Right ventricle myocardium superior (tissue), 1 donor: Measurements from ENCODE around the gene TMEM52. TPM values are rescaled to one million over a fixed set of nuclear protein-coding genes. Genes with fewer than 3 reads are reported as not detected.

Experiments used
- total RNA-seq: library from RNA; stranded (reverse); fragmentation: NEBNext Ultra II Directional; extraction: Animal tissue kit (Norgen Biotek cat#: 25700); gene quantifications from one replicate; pipeline ENCODE4 v1.2.1, GENCODE V29; 2021
- donor health status: DM: no; HTN: yes; CAD: no; lungs with severe emphysema.

The TMEM52 gene
- total RNA-seq, 1 donor from 2014 or later = 2.1 TPM

Other genes with a start within 250 kb of the TMEM52 start
- gene SLC35E2B, start 226.5 kb downstream of the TMEM52 start, total RNA-seq = 20.4 TPM
- gene CDK11A, start 194.9 kb downstream of the TMEM52 start, total RNA-seq = 17.3 TPM
- gene NADK, start 140.8 kb downstream of the TMEM52 start, total RNA-seq = 23.0 TPM
- 154 TPM for gene GNB1, start 28.2 kb downstream of the TMEM52 start, total RNA-seq
- gene CALML6, start 4.0 kb downstream of the TMEM52 start, total RNA-seq = not detected
- not detected for gene CFAP74, start 84.5 kb upstream of the TMEM52 start, total RNA-seq
- 0.43 TPM for gene GABRD, start 100.1 kb upstream of the TMEM52 start, total RNA-seq
- 13.5 TPM for gene PRKCZ, start 131.1 kb upstream of the TMEM52 start, total RNA-seq